Epithelial cell of esophagus (primary cell): ENCODE results near the gene KCNC1.

Source experiments
- DNase-seq: peaks from one replicate; pipeline ENCODE4 v3.0.0; 2010; ENCODE audit warnings: low read depth
- H3K4me3 ChIP-seq: 2 replicates; pipeline ENCODE4 v1.5.1; 2011; ENCODE audit warnings: mild to moderate bottlenecking, low read length, control low read depth
- TF ChIP-seq, protein P1 (sequence below): IDR thresholded peaks from 2 replicates; pipeline ENCODE4 v1.5.1; 2011; ENCODE audit warnings: low read depth, mild to moderate bottlenecking, low read length, control low read depth, inconsistent platforms; ENCODE audit not compliant: insufficient read depth; ENCODE audit errors: missing control alignments

The KCNC1 gene

DNA sequence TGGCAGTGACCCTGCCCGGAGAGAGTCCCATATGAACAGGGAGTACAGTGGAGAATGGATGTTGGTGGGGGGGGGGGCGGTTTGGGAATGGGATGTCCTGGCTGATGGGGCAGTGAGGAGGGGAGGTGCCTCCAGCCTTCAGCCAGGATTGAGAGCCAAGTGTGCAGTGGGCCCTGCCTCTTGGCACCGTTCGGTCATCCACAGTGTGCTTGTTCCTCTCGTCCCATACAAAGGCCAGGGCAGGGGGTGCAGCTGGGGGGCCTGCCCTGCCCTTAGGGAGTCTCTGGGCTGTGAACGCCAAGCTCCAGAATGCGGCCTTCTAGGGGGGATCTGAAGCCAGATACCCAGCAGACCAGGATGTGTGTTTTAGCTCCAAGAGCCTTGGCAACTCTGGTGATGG lies 34.0 kb downstream of the KCNC1 start:
- no peak overlapping the region for H3K4me3 ChIP-seq
- TF ChIP-seq, protein P1, sequence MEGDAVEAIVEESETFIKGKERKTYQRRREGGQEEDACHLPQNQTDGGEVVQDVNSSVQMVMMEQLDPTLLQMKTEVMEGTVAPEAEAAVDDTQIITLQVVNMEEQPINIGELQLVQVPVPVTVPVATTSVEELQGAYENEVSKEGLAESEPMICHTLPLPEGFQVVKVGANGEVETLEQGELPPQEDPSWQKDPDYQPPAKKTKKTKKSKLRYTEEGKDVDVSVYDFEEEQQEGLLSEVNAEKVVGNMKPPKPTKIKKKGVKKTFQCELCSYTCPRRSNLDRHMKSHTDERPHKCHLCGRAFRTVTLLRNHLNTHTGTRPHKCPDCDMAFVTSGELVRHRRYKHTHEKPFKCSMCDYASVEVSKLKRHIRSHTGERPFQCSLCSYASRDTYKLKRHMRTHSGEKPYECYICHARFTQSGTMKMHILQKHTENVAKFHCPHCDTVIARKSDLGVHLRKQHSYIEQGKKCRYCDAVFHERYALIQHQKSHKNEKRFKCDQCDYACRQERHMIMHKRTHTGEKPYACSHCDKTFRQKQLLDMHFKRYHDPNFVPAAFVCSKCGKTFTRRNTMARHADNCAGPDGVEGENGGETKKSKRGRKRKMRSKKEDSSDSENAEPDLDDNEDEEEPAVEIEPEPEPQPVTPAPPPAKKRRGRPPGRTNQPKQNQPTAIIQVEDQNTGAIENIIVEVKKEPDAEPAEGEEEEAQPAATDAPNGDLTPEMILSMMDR = no peak
- DNase-seq = no peak

DNA sequence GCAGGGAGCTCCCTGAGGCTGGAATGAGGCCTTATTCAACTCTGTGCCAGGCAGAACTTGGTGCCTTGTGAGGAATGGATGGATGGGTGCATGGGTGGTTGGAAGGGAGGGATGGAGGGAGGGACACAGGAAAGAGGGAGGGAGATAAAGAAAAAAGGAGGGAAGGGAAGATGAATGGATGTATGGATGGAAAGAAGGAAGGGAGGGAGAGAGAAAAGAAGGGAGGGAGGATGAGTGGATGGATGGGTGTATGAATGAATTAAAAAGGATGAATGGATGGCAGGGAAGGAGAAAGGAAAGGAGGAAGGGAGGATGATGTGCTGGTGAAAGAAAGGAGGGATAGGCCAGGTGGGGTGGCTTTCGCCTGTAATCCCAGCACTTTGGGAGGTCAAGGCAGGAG lies 34.6 kb downstream of the KCNC1 start:
- DNase-seq = no peak
- TF ChIP-seq, protein P1 = no peak
- H3K4me3 ChIP-seq = no peak overlapping the region

DNA sequence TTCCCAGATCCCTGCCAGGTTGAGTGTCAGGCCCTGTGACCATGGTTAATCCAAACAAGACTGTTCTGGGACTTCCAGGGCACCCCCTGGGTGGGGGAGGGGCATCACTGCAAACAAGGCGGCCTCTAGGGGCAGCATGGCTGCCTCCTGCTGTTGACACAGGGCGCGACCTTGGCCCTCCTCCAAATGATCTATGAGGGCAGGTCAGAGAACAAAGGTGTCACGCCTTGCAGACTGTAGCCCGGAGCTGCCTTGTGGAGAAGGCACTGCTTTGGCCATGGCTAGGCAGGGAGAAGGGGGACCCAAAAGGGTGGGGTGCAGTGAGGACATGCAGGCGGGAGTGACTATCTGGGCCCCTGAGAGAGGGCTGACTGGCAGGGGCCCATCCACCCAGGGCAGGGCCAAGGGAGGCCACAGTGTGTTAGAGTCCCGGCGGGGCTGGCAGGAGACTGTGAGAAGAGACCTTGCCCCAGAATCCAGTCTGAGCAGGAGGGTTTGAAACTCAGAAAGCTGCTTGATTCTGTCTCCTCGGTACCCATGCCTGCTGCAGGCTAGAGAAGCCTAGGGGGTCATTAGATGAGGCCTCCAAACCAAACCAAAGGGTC lies 35.6 kb downstream of the KCNC1 start:
- H3K4me3 ChIP-seq = no peak overlapping the region
- DNase-seq = no peak
- TF ChIP-seq, protein P1 = no peak

- H3K4me3 ChIP-seq = no peak overlapping the region
- TF ChIP-seq, protein P1 = peak; percentile 55
- DNase-seq = peak; percentile 17
Observed at GRCh38 chr11:17770917-17771316, 36.3 kb downstream of the KCNC1 start.

- TF ChIP-seq, protein P1 = no peak
- no peak overlapping the region for H3K4me3 ChIP-seq
- no peak for DNase-seq
Observed at GRCh38 chr11:17771415-17771814, 36.8 kb downstream of the KCNC1 start.

GRCh38 chr11:17771841-17772401 lies 37.3 kb downstream of the KCNC1 start:
- H3K4me3 ChIP-seq = no peak overlapping the region
- TF ChIP-seq, protein P1 = no peak

GRCh38 chr11:17772704-17773600 lies 38.4 kb downstream of the KCNC1 start:
- TF ChIP-seq, protein P1 = no peak
- no peak for DNase-seq
- H3K4me3 ChIP-seq = no peak overlapping the region

More at GRCh38 chr11:17771841-17772401, 37.3 kb downstream of the KCNC1 start:
- no peak for DNase-seq
